Body of pancreas (tissue), 4 donors: ENCODE data around the gene TBX19.

Source experiments
- POLR2A ChIP-seq, 3 donors: fragments of 450-650 bp; IDR thresholded peaks; one replicate each; pipeline ENCODE4 v1.6.1; 2016; ENCODE audit warnings: antibody characterized with exemption in 3 of 3, mild to moderate bottlenecking in 2 of 3
- TF ChIP-seq, protein P1 (sequence below), 7 experiments: fragments of 450-650 bp in 4 of 7; fragments of 200-600 bp in 3 of 7; sonication (generic) in 3 of 7; IDR thresholded peaks; one replicate each; pipeline ENCODE4 v1.5.1; 2016 to 2019; ENCODE audit warnings: antibody characterized with exemption in 7 of 7

DNA sequence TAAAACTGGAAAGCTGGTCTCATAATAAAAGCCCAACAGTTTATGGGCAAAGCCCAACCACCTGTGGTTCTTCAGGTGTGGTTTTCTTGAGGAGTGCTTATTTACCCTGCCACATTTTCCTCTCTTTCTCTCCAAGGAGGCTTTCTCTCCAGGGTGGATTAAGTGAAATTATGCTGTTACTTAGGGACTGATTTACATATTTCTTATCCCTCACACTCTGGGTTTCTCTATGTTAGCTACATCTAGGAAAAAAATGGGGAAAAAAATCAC is 4.8 kb downstream of the TBX19 start:
- TF ChIP-seq, protein P1, sequence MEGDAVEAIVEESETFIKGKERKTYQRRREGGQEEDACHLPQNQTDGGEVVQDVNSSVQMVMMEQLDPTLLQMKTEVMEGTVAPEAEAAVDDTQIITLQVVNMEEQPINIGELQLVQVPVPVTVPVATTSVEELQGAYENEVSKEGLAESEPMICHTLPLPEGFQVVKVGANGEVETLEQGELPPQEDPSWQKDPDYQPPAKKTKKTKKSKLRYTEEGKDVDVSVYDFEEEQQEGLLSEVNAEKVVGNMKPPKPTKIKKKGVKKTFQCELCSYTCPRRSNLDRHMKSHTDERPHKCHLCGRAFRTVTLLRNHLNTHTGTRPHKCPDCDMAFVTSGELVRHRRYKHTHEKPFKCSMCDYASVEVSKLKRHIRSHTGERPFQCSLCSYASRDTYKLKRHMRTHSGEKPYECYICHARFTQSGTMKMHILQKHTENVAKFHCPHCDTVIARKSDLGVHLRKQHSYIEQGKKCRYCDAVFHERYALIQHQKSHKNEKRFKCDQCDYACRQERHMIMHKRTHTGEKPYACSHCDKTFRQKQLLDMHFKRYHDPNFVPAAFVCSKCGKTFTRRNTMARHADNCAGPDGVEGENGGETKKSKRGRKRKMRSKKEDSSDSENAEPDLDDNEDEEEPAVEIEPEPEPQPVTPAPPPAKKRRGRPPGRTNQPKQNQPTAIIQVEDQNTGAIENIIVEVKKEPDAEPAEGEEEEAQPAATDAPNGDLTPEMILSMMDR (IDR thresholded peaks at IDR 0.05), result no peak
- no peak for TF ChIP-seq POLR2A (IDR thresholded peaks at IDR 0.05)
